ENCODE results near the gene IGSF9B.

The IGSF9B gene

DNA sequence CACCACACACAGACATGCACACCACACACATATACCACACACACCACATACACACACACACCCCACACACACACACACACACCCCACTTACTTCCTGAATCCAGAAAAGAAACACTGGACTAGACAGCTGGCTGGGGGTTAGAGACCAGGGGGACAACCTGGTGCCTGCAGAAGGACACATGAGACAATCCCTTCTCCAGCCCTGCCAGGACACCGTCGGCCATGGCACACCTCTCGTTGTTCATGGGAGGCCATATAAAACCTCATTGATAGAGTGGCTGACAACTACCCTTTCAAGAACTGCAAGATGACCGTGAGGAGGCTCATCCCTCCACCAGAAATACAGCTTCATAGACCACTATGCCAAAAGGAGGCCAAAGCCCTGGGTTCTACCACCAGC, 54.3 kb downstream of the IGSF9B start:
- TF ChIP-seq ZFX (IDR thresholded peaks at IDR 0.05) (no peak), CTCF (conservative IDR thresholded peaks at IDR 0.05) (no peak)
- no peak overlapping the region for H3K27ac ChIP-seq

- no peak overlapping the region for H3K27ac ChIP-seq
- TF ChIP-seq ZFX (IDR thresholded peaks at IDR 0.05) (no peak), CTCF (conservative IDR thresholded peaks at IDR 0.05) (no peak)
These were observed 54.8 kb downstream of the IGSF9B start for GRCh38 chr11:133901999-133902398.

GRCh38 chr11:133901316-133901715, 55.5 kb downstream of the IGSF9B start:
- H3K27ac ChIP-seq = no peak overlapping the region
- TF ChIP-seq ZFX (IDR thresholded peaks at IDR 0.05) (no peak), CTCF (conservative IDR thresholded peaks at IDR 0.05) (no peak)

GRCh38 chr11:133900176-133901105, 56.3 kb downstream of the IGSF9B start:
- no peak overlapping the region for H3K27ac ChIP-seq
- TF ChIP-seq ZFX (IDR thresholded peaks at IDR 0.05) = no peak
- no peak for TF ChIP-seq CTCF (conservative IDR thresholded peaks at IDR 0.05)

DNA sequence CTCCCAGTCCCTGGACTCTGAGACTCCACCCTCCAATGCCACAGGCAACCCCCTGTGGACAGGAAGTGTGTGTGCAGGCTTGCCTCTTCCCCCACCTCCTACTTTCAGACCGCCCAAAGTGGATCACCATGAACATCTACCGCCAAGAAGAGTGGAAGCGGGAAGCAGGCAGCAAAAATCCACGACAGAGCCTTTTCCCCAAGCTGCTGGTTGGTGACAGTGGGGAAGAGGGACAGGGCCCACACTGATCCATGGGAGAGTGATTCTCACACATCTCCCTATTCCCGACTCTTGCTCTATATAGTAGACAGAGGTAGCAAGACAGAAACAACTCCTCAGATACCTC, 58.0 kb downstream of the IGSF9B start:
- TF ChIP-seq ZFX (IDR thresholded peaks at IDR 0.05) = no peak
- TF ChIP-seq CTCF (conservative IDR thresholded peaks at IDR 0.05) = no peak
- no peak overlapping the region for H3K27ac ChIP-seq

GRCh38 chr11:133898031-133898769, 58.6 kb downstream of the IGSF9B start:
- no peak overlapping the region for H3K27ac ChIP-seq
- TF ChIP-seq CTCF (conservative IDR thresholded peaks at IDR 0.05) = no peak
- no peak for TF ChIP-seq ZFX (IDR thresholded peaks at IDR 0.05)

DNA sequence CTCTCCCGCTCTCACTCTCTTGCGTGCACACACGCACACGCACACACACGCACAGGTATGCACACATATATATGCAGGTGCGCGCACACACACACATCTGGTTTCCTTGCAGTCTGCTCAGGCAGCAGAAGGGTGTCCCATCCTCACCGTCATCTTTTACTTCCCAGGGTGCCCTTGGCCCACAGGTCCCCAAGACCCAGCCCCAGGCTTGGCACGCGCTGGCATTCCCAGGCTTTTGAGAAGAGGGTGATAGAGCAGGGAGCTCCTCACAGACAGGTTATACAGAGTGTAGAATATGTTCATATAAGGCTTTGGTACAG, 59.5 kb downstream of the IGSF9B start:
- TF ChIP-seq ZFX (IDR thresholded peaks at IDR 0.05) = no peak
- no peak for TF ChIP-seq CTCF (conservative IDR thresholded peaks at IDR 0.05)
- no peak overlapping the region for H3K27ac ChIP-seq

Data from C4-2B (cell line).